ENCODE data around the gene CFAP20DC. TPM values are rescaled to one million over a fixed set of nuclear protein-coding genes. Genes with fewer than 3 reads are reported as not detected.
A peak's percentile ranks its signal among the peaks of the same experiment; 100 is the strongest.
"Not testable (repeated sequence)": the region's sequence is repeated elsewhere in the genome, so short reads cannot be mapped to it uniquely, and the experiment has no call there.

The CFAP20DC gene
- polyA plus RNA-seq, 2 donors, result 8.1 to 14.1 TPM

DNA sequence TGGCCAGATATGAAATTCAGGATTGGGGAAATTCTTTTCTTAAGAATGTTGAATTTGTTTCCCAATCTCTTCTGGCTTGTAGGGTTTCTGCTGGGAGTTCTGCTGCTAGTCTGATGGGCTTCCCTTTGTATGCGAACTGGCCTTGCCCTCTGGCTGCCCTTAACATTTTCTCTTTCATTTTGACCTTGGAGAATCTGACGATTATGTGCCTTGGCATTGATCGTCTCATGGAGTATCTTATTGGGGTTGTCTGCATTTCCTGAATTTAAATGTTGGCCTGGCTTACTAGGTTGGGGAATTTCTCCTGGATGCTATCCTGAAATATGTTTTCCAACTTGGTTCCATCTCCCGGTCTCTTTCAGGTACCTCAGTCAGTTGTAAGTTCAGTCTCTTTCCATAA is 152.2 kb downstream of the CFAP20DC start:
- no peaks in the 10 kb centered on the region for H3K36me3 ChIP-seq (ENCODE audit: control insufficient read depth in 2 of 2, insufficient read depth in 2 of 2, low read length in 1 of 2)
- 72 to 75% methylated on average over 4 of the region's 4 CpGs for WGBS, 2 donors
- no peaks in the 10 kb centered on the region for H3K4me1 ChIP-seq (ENCODE audit: control insufficient read depth in 2 of 2, insufficient read depth in 2 of 2, low read length in 1 of 2)
- H3K4me3 ChIP-seq (ENCODE audit: low read depth in 1 of 2, low read length in 2 of 2), result no peak overlapping the region
- peaks cover 0 to 3% of the 10 kb centered on the region in 2 donors for H3K9me3 ChIP-seq (ENCODE audit: control insufficient read depth in 2 of 2, insufficient read depth in 1 of 2, low read depth in 1 of 2, low read length in 1 of 2)
- H3K27ac ChIP-seq (ENCODE audit: low read depth in 2 of 2, low read length in 1 of 2), result no peak overlapping the region
- H3K27me3 ChIP-seq (ENCODE audit: control insufficient read depth in 1 of 2, insufficient read depth in 2 of 2, low read length in 2 of 2), result no peaks in the 10 kb centered on the region

DNA sequence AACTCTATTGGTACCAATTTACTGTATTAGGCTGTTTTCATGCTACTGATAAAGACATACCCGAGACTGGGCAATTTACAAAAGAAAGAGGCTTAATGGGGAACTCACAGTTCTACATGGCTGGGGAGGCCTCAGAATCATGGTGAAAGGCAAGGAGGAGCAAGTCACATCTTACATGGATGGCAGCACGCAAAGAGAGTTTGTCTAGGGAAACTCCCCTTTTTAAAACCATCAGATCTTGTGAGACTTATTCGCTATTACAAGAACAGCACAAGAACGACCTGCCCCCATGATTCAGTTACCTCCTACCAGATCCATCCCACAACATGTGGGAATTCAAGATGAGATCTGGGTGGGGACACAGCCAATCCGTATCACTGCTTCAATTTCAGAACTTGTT is 154.1 kb downstream of the CFAP20DC start:
- H3K27ac ChIP-seq (ENCODE audit: low read depth in 2 of 2, low read length in 1 of 2); H3K9me3 ChIP-seq (ENCODE audit: control insufficient read depth in 2 of 2, insufficient read depth in 1 of 2, low read depth in 1 of 2, low read length in 1 of 2); H3K4me3 ChIP-seq (ENCODE audit: low read depth in 1 of 2, low read length in 2 of 2); H3K4me1 ChIP-seq (ENCODE audit: control insufficient read depth in 2 of 2, insufficient read depth in 2 of 2, low read length in 1 of 2); H3K36me3 ChIP-seq (ENCODE audit: control insufficient read depth in 2 of 2, insufficient read depth in 2 of 2, low read length in 1 of 2); H3K27me3 ChIP-seq (ENCODE audit: control insufficient read depth in 1 of 2, insufficient read depth in 2 of 2, low read length in 2 of 2): not testable (repeated sequence)
- WGBS, 2 donors, result 91 to 93% methylated on average over 5 of the region's 5 CpGs

DNA sequence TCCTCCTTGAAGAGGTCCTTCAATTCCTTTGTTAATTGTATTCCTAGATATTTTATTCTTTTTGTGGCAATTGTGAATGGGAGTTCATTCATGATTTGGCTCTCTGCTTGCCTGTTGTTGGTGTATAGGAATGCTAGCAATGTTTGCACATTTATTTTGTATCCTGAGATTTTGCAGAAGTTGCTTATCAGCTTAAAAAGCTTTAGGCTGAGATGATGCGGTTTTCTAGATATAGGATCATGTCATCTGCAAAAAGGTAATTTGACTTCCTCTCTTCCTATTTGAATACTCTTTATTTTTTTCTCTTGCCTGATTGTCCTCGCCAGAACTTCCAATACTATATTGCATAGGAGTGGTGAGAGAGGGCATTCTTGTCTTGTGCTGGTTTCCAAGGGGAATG is 157.3 kb downstream of the CFAP20DC start:
- H3K27me3 ChIP-seq (ENCODE audit: control insufficient read depth in 1 of 2, insufficient read depth in 2 of 2, low read length in 2 of 2); H3K9me3 ChIP-seq (ENCODE audit: control insufficient read depth in 2 of 2, insufficient read depth in 1 of 2, low read depth in 1 of 2, low read length in 1 of 2); H3K36me3 ChIP-seq (ENCODE audit: control insufficient read depth in 2 of 2, insufficient read depth in 2 of 2, low read length in 1 of 2); H3K4me3 ChIP-seq (ENCODE audit: low read depth in 1 of 2, low read length in 2 of 2); H3K4me1 ChIP-seq (ENCODE audit: control insufficient read depth in 2 of 2, insufficient read depth in 2 of 2, low read length in 1 of 2); H3K27ac ChIP-seq (ENCODE audit: low read depth in 2 of 2, low read length in 1 of 2): not testable (repeated sequence)
- 68 to 77% methylated on average over 2 of the region's 2 CpGs for WGBS, 2 donors

- Histone ChIP-seq H3K4me3 (ENCODE audit: low read depth in 1 of 2, low read length in 2 of 2) (no peak overlapping the region), H3K36me3 (ENCODE audit: control insufficient read depth in 2 of 2, insufficient read depth in 2 of 2, low read length in 1 of 2) (no peaks in the 10 kb centered on the region), H3K27me3 (ENCODE audit: control insufficient read depth in 1 of 2, insufficient read depth in 2 of 2, low read length in 2 of 2) (no peaks in the 10 kb centered on the region), H3K27ac (ENCODE audit: low read depth in 2 of 2, low read length in 1 of 2) (no peak overlapping the region), H3K4me1 (ENCODE audit: control insufficient read depth in 2 of 2, insufficient read depth in 2 of 2, low read length in 1 of 2) (no peaks in the 10 kb centered on the region), H3K9me3 (ENCODE audit: control insufficient read depth in 2 of 2, insufficient read depth in 1 of 2, low read depth in 1 of 2, low read length in 1 of 2) (no peaks in the 10 kb centered on the region)
- WGBS, 2 donors, result 81 to 92% methylated on average over 2 of the region's 2 CpGs
Observed at GRCh38 chr3:58888087-58888486, 161.7 kb downstream of the CFAP20DC start.

DNA sequence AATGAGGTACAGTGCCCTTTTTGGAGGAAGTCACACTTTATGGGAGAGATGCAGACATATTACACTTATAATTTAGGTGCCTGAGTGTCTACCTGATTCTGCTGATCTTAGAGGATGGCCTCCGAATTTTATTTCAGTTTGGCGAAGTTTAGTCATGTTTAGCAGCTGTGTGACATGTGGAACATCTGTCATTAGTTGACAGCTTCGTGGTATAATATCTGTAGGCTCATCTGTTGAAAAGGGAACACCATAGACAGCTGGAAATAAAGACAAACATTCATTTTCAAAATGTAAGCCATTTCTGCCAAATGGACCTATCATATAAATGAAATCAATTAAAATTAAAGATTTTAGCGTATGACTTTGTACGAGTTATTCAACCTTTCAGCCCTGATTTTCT is 165.4 kb downstream of the CFAP20DC start:
- Histone ChIP-seq H3K9me3 (ENCODE audit: control insufficient read depth in 2 of 2, insufficient read depth in 1 of 2, low read depth in 1 of 2, low read length in 1 of 2) (no peaks in the 10 kb centered on the region), H3K27ac (ENCODE audit: low read depth in 2 of 2, low read length in 1 of 2) (no peak overlapping the region), H3K36me3 (ENCODE audit: control insufficient read depth in 2 of 2, insufficient read depth in 2 of 2, low read length in 1 of 2) (no peaks in the 10 kb centered on the region), H3K27me3 (ENCODE audit: control insufficient read depth in 1 of 2, insufficient read depth in 2 of 2, low read length in 2 of 2) (no peaks in the 10 kb centered on the region), H3K4me3 (ENCODE audit: low read depth in 1 of 2, low read length in 2 of 2) (no peak overlapping the region), H3K4me1 (ENCODE audit: control insufficient read depth in 2 of 2, insufficient read depth in 2 of 2, low read length in 1 of 2) (no peaks in the 10 kb centered on the region)
- WGBS, 2 donors, result 77 to 83% methylated on average over 5 of the region's 5 CpGs

GRCh38 chr3:58880182-58880581 is 169.6 kb downstream of the CFAP20DC start:
- H3K4me3 ChIP-seq (ENCODE audit: low read depth in 1 of 2, low read length in 2 of 2), result no peak overlapping the region
- WGBS, 2 donors, result 54 to 74% methylated on average over 1 of the region's 1 CpG
- H3K4me1 ChIP-seq (ENCODE audit: control insufficient read depth in 2 of 2, insufficient read depth in 2 of 2, low read length in 1 of 2), result no peaks in the 10 kb centered on the region
- no peaks in the 10 kb centered on the region for H3K27me3 ChIP-seq (ENCODE audit: control insufficient read depth in 1 of 2, insufficient read depth in 2 of 2, low read length in 2 of 2)
- H3K9me3 ChIP-seq (ENCODE audit: control insufficient read depth in 2 of 2, insufficient read depth in 1 of 2, low read depth in 1 of 2, low read length in 1 of 2), result no peaks in the 10 kb centered on the region
- H3K36me3 ChIP-seq (ENCODE audit: control insufficient read depth in 2 of 2, insufficient read depth in 2 of 2, low read length in 1 of 2), result no peaks in the 10 kb centered on the region
- H3K27ac ChIP-seq (ENCODE audit: low read depth in 2 of 2, low read length in 1 of 2), result no peak overlapping the region

DNA sequence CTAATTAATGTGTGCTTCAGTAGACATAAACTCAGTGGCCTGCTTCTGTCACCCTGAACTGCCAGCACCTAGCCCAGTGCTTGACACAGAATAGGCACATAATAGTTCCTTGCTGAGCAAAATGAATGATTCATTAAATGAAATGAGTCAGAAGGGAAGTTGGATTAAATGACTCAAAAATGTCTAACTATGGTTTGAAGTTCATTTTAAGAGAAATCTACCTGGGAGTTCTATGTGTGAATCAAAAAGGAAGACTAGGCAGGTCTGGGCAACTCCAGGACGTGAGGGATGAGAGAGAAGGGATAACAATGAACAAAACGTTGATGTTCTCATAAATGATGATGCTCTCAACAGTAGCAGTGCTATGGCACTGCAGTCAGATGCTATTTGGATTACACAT is 175.0 kb downstream of the CFAP20DC start:
- H3K27me3 ChIP-seq (ENCODE audit: control insufficient read depth in 1 of 2, insufficient read depth in 2 of 2, low read length in 2 of 2), result no peaks in the 10 kb centered on the region
- whole genome bisulfite sequencing, 2 donors, result 27 to 54% methylated on average over 2 of the region's 2 CpGs
- no peaks in the 10 kb centered on the region for H3K9me3 ChIP-seq (ENCODE audit: control insufficient read depth in 2 of 2, insufficient read depth in 1 of 2, low read depth in 1 of 2, low read length in 1 of 2)
- peak overlapping the region; percentile 15 to 69 for H3K27ac ChIP-seq (ENCODE audit: low read depth in 2 of 2, low read length in 1 of 2)
- H3K4me1 ChIP-seq (ENCODE audit: control insufficient read depth in 2 of 2, insufficient read depth in 2 of 2, low read length in 1 of 2), result no peaks in the 10 kb centered on the region
- no peaks in the 10 kb centered on the region for H3K36me3 ChIP-seq (ENCODE audit: control insufficient read depth in 2 of 2, insufficient read depth in 2 of 2, low read length in 1 of 2)
- no peak overlapping the region for H3K4me3 ChIP-seq (ENCODE audit: low read depth in 1 of 2, low read length in 2 of 2)

- H3K27me3 ChIP-seq (ENCODE audit: control insufficient read depth in 1 of 2, insufficient read depth in 2 of 2, low read length in 2 of 2), result no peaks in the 10 kb centered on the region
- no peaks in the 10 kb centered on the region for H3K4me1 ChIP-seq (ENCODE audit: control insufficient read depth in 2 of 2, insufficient read depth in 2 of 2, low read length in 1 of 2)
- WGBS, 2 donors, result 37 to 57% methylated on average over 5 of the region's 5 CpGs
- no peak overlapping the region for H3K4me3 ChIP-seq (ENCODE audit: low read depth in 1 of 2, low read length in 2 of 2)
- peak overlapping the region; percentile 69 to 85 for H3K27ac ChIP-seq (ENCODE audit: low read depth in 2 of 2, low read length in 1 of 2)
- no peaks in the 10 kb centered on the region for H3K9me3 ChIP-seq (ENCODE audit: control insufficient read depth in 2 of 2, insufficient read depth in 1 of 2, low read depth in 1 of 2, low read length in 1 of 2)
- H3K36me3 ChIP-seq (ENCODE audit: control insufficient read depth in 2 of 2, insufficient read depth in 2 of 2, low read length in 1 of 2), result no peaks in the 10 kb centered on the region
Observed at GRCh38 chr3:58874248-58874741, 175.5 kb downstream of the CFAP20DC start.

GRCh38 chr3:58868097-58868779 is 181.6 kb downstream of the CFAP20DC start:
- Histone ChIP-seq H3K36me3 (ENCODE audit: control insufficient read depth in 2 of 2, insufficient read depth in 2 of 2, low read length in 1 of 2) (no peaks in the 10 kb centered on the region), H3K9me3 (ENCODE audit: control insufficient read depth in 2 of 2, insufficient read depth in 1 of 2, low read depth in 1 of 2, low read length in 1 of 2) (no peaks in the 10 kb centered on the region), H3K4me1 (ENCODE audit: control insufficient read depth in 2 of 2, insufficient read depth in 2 of 2, low read length in 1 of 2) (no peaks in the 10 kb centered on the region), H3K27ac (ENCODE audit: low read depth in 2 of 2, low read length in 1 of 2) (no peak overlapping the region), H3K27me3 (ENCODE audit: control insufficient read depth in 1 of 2, insufficient read depth in 2 of 2, low read length in 2 of 2) (no peaks in the 10 kb centered on the region), H3K4me3 (ENCODE audit: low read depth in 1 of 2, low read length in 2 of 2) (no peak overlapping the region)
- 70 to 80% methylated on average over 5 of the region's 5 CpGs for WGBS, 2 donors

- WGBS, 2 donors, result 85 to 88% methylated on average over 4 of the region's 4 CpGs
- H3K27me3 ChIP-seq (ENCODE audit: control insufficient read depth in 1 of 2, insufficient read depth in 2 of 2, low read length in 2 of 2), result no peaks in the 10 kb centered on the region
Observed at GRCh38 chr3:58867621-58868020, 182.2 kb downstream of the CFAP20DC start.

More at GRCh38 chr3:58867621-58868020, 182.2 kb downstream of the CFAP20DC start:
- Histone ChIP-seq H3K4me1 (ENCODE audit: control insufficient read depth in 2 of 2, insufficient read depth in 2 of 2, low read length in 1 of 2) (no peaks in the 10 kb centered on the region), H3K36me3 (ENCODE audit: control insufficient read depth in 2 of 2, insufficient read depth in 2 of 2, low read length in 1 of 2) (no peaks in the 10 kb centered on the region), H3K4me3 (ENCODE audit: low read depth in 1 of 2, low read length in 2 of 2) (no peak overlapping the region), H3K27ac (ENCODE audit: low read depth in 2 of 2, low read length in 1 of 2) (no peak overlapping the region), H3K9me3 (ENCODE audit: control insufficient read depth in 2 of 2, insufficient read depth in 1 of 2, low read depth in 1 of 2, low read length in 1 of 2) (no peaks in the 10 kb centered on the region)

All from esophagus (tissue), 2 donors.